A172 (cell line): ENCODE data around the gene ARSB. TPM values are rescaled to one million over a fixed set of nuclear protein-coding genes. Genes with fewer than 3 reads are reported as not detected.
"Not testable (repeated sequence)": the region's sequence is repeated elsewhere in the genome, so short reads cannot be mapped to it uniquely, and the experiment has no call there.

Source experiments
- DNase-seq: peaks from one replicate; pipeline ENCODE4 v3.0.0-alpha.2; 2015; ENCODE audit warnings: low spot score
- total RNA-seq: library from RNA; depleted of rRNA; stranded (reverse); fragments of >200 nt; shearing (Covaris generic); gene quantifications from 2 replicates; pipeline ENCODE4 v1.2.3, GENCODE V29; 2014

ARSB gene
- total RNA-seq, 1 experiment from 2014 or later: 13.4 TPM

- DNase-seq: no peak
These were observed 205.8 kb downstream of the ARSB start for GRCh38 chr5:78779262-78779661.

- peak; percentile 78 for DNase-seq
These were observed 206.6 kb downstream of the ARSB start for GRCh38 chr5:78778538-78778937.

- DNase-seq: no peak
These were observed 207.2 kb downstream of the ARSB start for GRCh38 chr5:78777901-78778300.

GRCh38 chr5:78776637-78777036 is 208.5 kb downstream of the ARSB start:
- DNase-seq: no peak

GRCh38 chr5:78773655-78774054 is 211.5 kb downstream of the ARSB start:
- DNase-seq: no peak

- DNase-seq: no peak
These were observed 213.6 kb downstream of the ARSB start for GRCh38 chr5:78771260-78772205.

GRCh38 chr5:78768781-78769380 is 216.2 kb downstream of the ARSB start:
- no peak for DNase-seq

- no peak for DNase-seq
These were observed 218.7 kb downstream of the ARSB start for GRCh38 chr5:78766412-78766762.

- no peak for DNase-seq
These were observed 219.2 kb downstream of the ARSB start for GRCh38 chr5:78765756-78766411.

GRCh38 chr5:78765116-78765515 is 220.0 kb downstream of the ARSB start:
- no peak for DNase-seq

- DNase-seq: no peak
These were observed 221.4 kb downstream of the ARSB start for GRCh38 chr5:78763659-78764189.

- DNase-seq: not testable (repeated sequence)
These were observed 222.4 kb downstream of the ARSB start for GRCh38 chr5:78762743-78763142.

GRCh38 chr5:78761840-78762239 is 223.3 kb downstream of the ARSB start:
- no peak for DNase-seq

GRCh38 chr5:78760770-78761169 is 224.3 kb downstream of the ARSB start:
- DNase-seq: no peak

- DNase-seq: no peak
These were observed 224.7 kb downstream of the ARSB start for GRCh38 chr5:78760366-78760765.

GRCh38 chr5:78758169-78758839 is 226.8 kb downstream of the ARSB start:
- peak; percentile 57 for DNase-seq

GRCh38 chr5:78757269-78758053 is 227.6 kb downstream of the ARSB start:
- DNase-seq: peak; percentile 57

- DNase-seq: no peak
These were observed 228.3 kb downstream of the ARSB start for GRCh38 chr5:78756858-78757257.

GRCh38 chr5:78755822-78756429 is 229.2 kb downstream of the ARSB start:
- no peak for DNase-seq

- DNase-seq: no peak
These were observed 230.5 kb downstream of the ARSB start for GRCh38 chr5:78754655-78755054.

GRCh38 chr5:78753093-78753531 is 232.0 kb downstream of the ARSB start:
- no peak for DNase-seq
